Esophagus squamous epithelium (tissue), 4 donors: Measurements from ENCODE around the gene TRA2B.

Source experiments
- POLR2A ChIP-seq, 4 donors: fragments of 450-650 bp; IDR thresholded peaks; one replicate each; pipeline ENCODE4 v1.6.1; 2017; ENCODE audit warnings: antibody characterized with exemption in 4 of 4, mild to moderate bottlenecking in 4 of 4, moderate library complexity in 3 of 4
- TF ChIP-seq, protein P1 (sequence below), 6 experiments: fragments of 450-650 bp in 4 of 6; fragments of 200-600 bp in 2 of 6; sonication (generic) in 2 of 6; IDR thresholded peaks; one replicate each; pipeline ENCODE4 v1.5.1; 2016 to 2019; ENCODE audit warnings: antibody characterized with exemption in 6 of 6, mild to moderate bottlenecking in 4 of 6, moderate library complexity in 4 of 6

DNA sequence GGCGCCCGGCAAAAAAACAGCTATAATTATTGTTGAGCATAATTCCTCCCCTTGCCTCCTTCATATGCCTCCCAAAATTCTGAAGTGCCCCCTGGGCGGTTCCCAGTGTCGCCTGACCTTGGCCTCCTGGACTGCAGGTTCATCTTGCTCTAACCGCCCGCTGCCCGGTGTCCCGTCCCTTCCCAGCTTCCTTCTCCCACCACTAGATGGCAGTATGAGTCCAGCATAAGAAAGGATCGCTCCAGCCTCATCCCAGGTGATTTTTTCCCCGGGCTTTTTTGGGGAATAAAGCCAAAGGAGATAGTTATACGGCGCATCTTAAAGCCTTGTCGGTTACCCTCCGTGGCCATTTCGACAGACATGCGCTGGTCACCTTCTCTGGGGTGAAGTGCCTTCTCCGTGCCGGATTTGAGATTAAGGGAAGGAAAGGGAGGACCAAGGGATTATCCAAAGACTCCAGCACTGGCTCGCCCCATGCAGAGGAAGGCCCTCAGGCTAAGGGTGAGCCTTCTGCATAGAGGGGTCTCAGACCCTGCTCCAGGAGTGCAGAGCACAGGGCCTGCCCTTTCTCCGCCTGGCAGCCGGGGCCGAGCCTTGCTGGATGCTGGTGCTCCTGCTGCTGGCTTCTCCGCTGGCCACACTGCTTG, 45.8 kb upstream of the TRA2B start:
- no peak for TF ChIP-seq POLR2A (IDR thresholded peaks at IDR 0.05)
- TF ChIP-seq, protein P1, sequence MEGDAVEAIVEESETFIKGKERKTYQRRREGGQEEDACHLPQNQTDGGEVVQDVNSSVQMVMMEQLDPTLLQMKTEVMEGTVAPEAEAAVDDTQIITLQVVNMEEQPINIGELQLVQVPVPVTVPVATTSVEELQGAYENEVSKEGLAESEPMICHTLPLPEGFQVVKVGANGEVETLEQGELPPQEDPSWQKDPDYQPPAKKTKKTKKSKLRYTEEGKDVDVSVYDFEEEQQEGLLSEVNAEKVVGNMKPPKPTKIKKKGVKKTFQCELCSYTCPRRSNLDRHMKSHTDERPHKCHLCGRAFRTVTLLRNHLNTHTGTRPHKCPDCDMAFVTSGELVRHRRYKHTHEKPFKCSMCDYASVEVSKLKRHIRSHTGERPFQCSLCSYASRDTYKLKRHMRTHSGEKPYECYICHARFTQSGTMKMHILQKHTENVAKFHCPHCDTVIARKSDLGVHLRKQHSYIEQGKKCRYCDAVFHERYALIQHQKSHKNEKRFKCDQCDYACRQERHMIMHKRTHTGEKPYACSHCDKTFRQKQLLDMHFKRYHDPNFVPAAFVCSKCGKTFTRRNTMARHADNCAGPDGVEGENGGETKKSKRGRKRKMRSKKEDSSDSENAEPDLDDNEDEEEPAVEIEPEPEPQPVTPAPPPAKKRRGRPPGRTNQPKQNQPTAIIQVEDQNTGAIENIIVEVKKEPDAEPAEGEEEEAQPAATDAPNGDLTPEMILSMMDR (IDR thresholded peaks at IDR 0.05): peak; percentile 84 to 94 (median 90)
